Measurements from ENCODE around the gene GPATCH3.
A peak's percentile ranks its signal among the peaks of the same experiment; 100 is the strongest.
"Not testable (repeated sequence)": the region's sequence is repeated elsewhere in the genome, so short reads cannot be mapped to it uniquely, and the experiment has no call there.

Gene GPATCH3

GRCh38 chr1:26900001-26900814 lies at the start of gene GPATCH3:
Gene GPATCH3 (minus strand): TSS chr1:26900467. CDS start chr1:26900442, 25 bp downstream.
- peak; percentile 70 to 84 for DNase-seq (ENCODE audit: extremely low read depth in 1 of 2, low read depth in 1 of 2)

GRCh38 chr1:26949926-26950319 lies 49.7 kb upstream of the GPATCH3 start:
- DNase-seq (ENCODE audit: extremely low read depth in 1 of 2, low read depth in 1 of 2) = no peak

GRCh38 chr1:26949266-26949925 lies 49.1 kb upstream of the GPATCH3 start:
- no peak for DNase-seq (ENCODE audit: extremely low read depth in 1 of 2, low read depth in 1 of 2)

- DNase-seq (ENCODE audit: extremely low read depth in 1 of 2, low read depth in 1 of 2) = not testable (repeated sequence)
These were observed 48.4 kb upstream of the GPATCH3 start for GRCh38 chr1:26948725-26949057.

GRCh38 chr1:26946270-26946669 lies 46.0 kb upstream of the GPATCH3 start:
- DNase-seq (ENCODE audit: extremely low read depth in 1 of 2, low read depth in 1 of 2) = no peak

- DNase-seq (ENCODE audit: extremely low read depth in 1 of 2, low read depth in 1 of 2) = no peak
These were observed 45.5 kb upstream of the GPATCH3 start for GRCh38 chr1:26945728-26946127.

- DNase-seq (ENCODE audit: extremely low read depth in 1 of 2, low read depth in 1 of 2) = no peak
These were observed 44.9 kb upstream of the GPATCH3 start for GRCh38 chr1:26945138-26945537.

GRCh38 chr1:26942656-26943055 lies 42.4 kb upstream of the GPATCH3 start:
- DNase-seq (ENCODE audit: extremely low read depth in 1 of 2, low read depth in 1 of 2) = no peak

- DNase-seq (ENCODE audit: extremely low read depth in 1 of 2, low read depth in 1 of 2) = no peak
These were observed 41.0 kb upstream of the GPATCH3 start for GRCh38 chr1:26941311-26941710.

GRCh38 chr1:26938659-26939025 lies 38.4 kb upstream of the GPATCH3 start:
- DNase-seq (ENCODE audit: extremely low read depth in 1 of 2, low read depth in 1 of 2) = no peak

GRCh38 chr1:26938004-26938658 lies 37.9 kb upstream of the GPATCH3 start:
- no peak for DNase-seq (ENCODE audit: extremely low read depth in 1 of 2, low read depth in 1 of 2)

- no peak for DNase-seq (ENCODE audit: extremely low read depth in 1 of 2, low read depth in 1 of 2)
These were observed 36.6 kb upstream of the GPATCH3 start for GRCh38 chr1:26936823-26937222.

GRCh38 chr1:26932531-26932930 lies 32.3 kb upstream of the GPATCH3 start:
- no peak for DNase-seq (ENCODE audit: extremely low read depth in 1 of 2, low read depth in 1 of 2)

- DNase-seq (ENCODE audit: extremely low read depth in 1 of 2, low read depth in 1 of 2) = no peak
These were observed 23.4 kb upstream of the GPATCH3 start for GRCh38 chr1:26923711-26924110.

- no peak for DNase-seq (ENCODE audit: extremely low read depth in 1 of 2, low read depth in 1 of 2)
These were observed 22.6 kb upstream of the GPATCH3 start for GRCh38 chr1:26922901-26923300.

GRCh38 chr1:26922431-26922729 lies 22.1 kb upstream of the GPATCH3 start:
- DNase-seq (ENCODE audit: extremely low read depth in 1 of 2, low read depth in 1 of 2) = no peak

GRCh38 chr1:26921540-26922430 lies 21.5 kb upstream of the GPATCH3 start, which contains the start of gene NUDC:
Gene NUDC (plus strand): TSS chr1:26921743. CDS start chr1:26921849, 106 bp downstream.
- peak; percentile 96 to 97 for DNase-seq (ENCODE audit: extremely low read depth in 1 of 2, low read depth in 1 of 2)

GRCh38 chr1:26921126-26921539 lies 20.9 kb upstream of the GPATCH3 start:
- DNase-seq (ENCODE audit: extremely low read depth in 1 of 2, low read depth in 1 of 2) = no peak

- DNase-seq (ENCODE audit: extremely low read depth in 1 of 2, low read depth in 1 of 2) = no peak
These were observed 15.1 kb upstream of the GPATCH3 start for GRCh38 chr1:26915204-26915842.

GRCh38 chr1:26913754-26914619 lies 13.7 kb upstream of the GPATCH3 start, which contains the start of gene NR0B2:
Gene NR0B2 (minus strand): TSS chr1:26913975. CDS start chr1:26913940, 35 bp downstream.
- DNase-seq (ENCODE audit: extremely low read depth in 1 of 2, low read depth in 1 of 2) = no peak

Data from stimulated activated CD8-positive, alpha-beta memory T cell treated with anti-CD3 and anti-CD28 coated beads, Interleukin-7, amount 100 ng/mL, for 48 hours (primary cell).